Measurements from ENCODE around the gene HMG20B. TPM values are rescaled to one million over a fixed set of nuclear protein-coding genes. Genes with fewer than 3 reads are reported as not detected.

Gene HMG20B
- polyA plus RNA-seq, 1 donor from 2014 or later: 22.6 TPM

GRCh38 chr19:3620145-3620816 lies 47.5 kb downstream of the HMG20B start:
- Histone ChIP-seq H3K9me3 (ENCODE audit: low read length) (no peaks in the 10 kb centered on the region), H3K27ac (ENCODE audit: low read length) (no peak overlapping the region), H3K79me2 (replicated peaks; ENCODE audit: insufficient read depth, low read length) (peaks cover 5% of the 10 kb centered on the region), H3K4me2 (ENCODE audit: low read length) (no peak overlapping the region), H3K9me2 (ENCODE audit: insufficient read depth, low read length) (no peaks in the 10 kb centered on the region), H3K36me3 (ENCODE audit: insufficient read depth, low read length) (no peaks in the 10 kb centered on the region), H3K4me3 (ENCODE audit: low read length) (no peak overlapping the region), H3K9ac (ENCODE audit: low read length) (no peak overlapping the region), H3K27me3 (ENCODE audit: insufficient read depth, low read depth, low read length) (no peaks in the 10 kb centered on the region), H2AFZ (ENCODE audit: low read depth, low read length) (no peak overlapping the region), H4K20me1 (ENCODE audit: insufficient read depth) (no peaks in the 10 kb centered on the region), H3F3A (ENCODE audit: insufficient read depth, low read length, poor library complexity, severe bottlenecking) (no peaks in the 10 kb centered on the region)
- no peak for TF ChIP-seq MXI1 (conservative IDR thresholded peaks at IDR 0.05; ENCODE audit: poor library complexity, severe bottlenecking)
- TF ChIP-seq TAF1 (IDR thresholded peaks at IDR 0.05; ENCODE audit: low read depth): no peak
- no peak for TF ChIP-seq EZH2 (IDR thresholded peaks at IDR 0.05; ENCODE audit: borderline replicate concordance, insufficient read depth, low read length, poor library complexity, severe bottlenecking)
- no peak for TF ChIP-seq POLR2AphosphoS5 (IDR thresholded peaks at IDR 0.05)
- no peak for TF ChIP-seq CTCF (IDR thresholded peaks at IDR 0.05; ENCODE audit: poor library complexity, severe bottlenecking)
- TF ChIP-seq REST (IDR thresholded peaks at IDR 0.05; ENCODE audit: borderline replicate concordance): no peak
- TF ChIP-seq RAD21 (conservative IDR thresholded peaks at IDR 0.05): no peak
- TF ChIP-seq SMC3 (conservative IDR thresholded peaks at IDR 0.05; ENCODE audit: poor library complexity): no peak

GRCh38 chr19:3620817-3621547 lies 48.2 kb downstream of the HMG20B start:
- Histone ChIP-seq H3K4me3 (ENCODE audit: low read length) (no peak overlapping the region), H3K4me2 (ENCODE audit: low read length) (no peak overlapping the region), H3K9me2 (ENCODE audit: insufficient read depth, low read length) (no peaks in the 10 kb centered on the region), H3K79me2 (replicated peaks; ENCODE audit: insufficient read depth, low read length) (peaks cover 11% of the 10 kb centered on the region), H3K9ac (ENCODE audit: low read length) (no peak overlapping the region), H3K36me3 (ENCODE audit: insufficient read depth, low read length) (no peaks in the 10 kb centered on the region), H3K27ac (ENCODE audit: low read length) (no peak overlapping the region), H3K9me3 (ENCODE audit: low read length) (no peaks in the 10 kb centered on the region), H4K20me1 (ENCODE audit: insufficient read depth) (no peaks in the 10 kb centered on the region), H3F3A (ENCODE audit: insufficient read depth, low read length, poor library complexity, severe bottlenecking) (no peaks in the 10 kb centered on the region), H2AFZ (ENCODE audit: low read depth, low read length) (no peak overlapping the region), H3K27me3 (ENCODE audit: insufficient read depth, low read depth, low read length) (no peaks in the 10 kb centered on the region)
- TF ChIP-seq MXI1 (conservative IDR thresholded peaks at IDR 0.05; ENCODE audit: poor library complexity, severe bottlenecking): no peak
- TF ChIP-seq TAF1 (IDR thresholded peaks at IDR 0.05; ENCODE audit: low read depth): no peak
- no peak for TF ChIP-seq SMC3 (conservative IDR thresholded peaks at IDR 0.05; ENCODE audit: poor library complexity)
- no peak for TF ChIP-seq CTCF (IDR thresholded peaks at IDR 0.05; ENCODE audit: poor library complexity, severe bottlenecking)
- TF ChIP-seq EZH2 (IDR thresholded peaks at IDR 0.05; ENCODE audit: borderline replicate concordance, insufficient read depth, low read length, poor library complexity, severe bottlenecking): no peak
- TF ChIP-seq POLR2AphosphoS5 (IDR thresholded peaks at IDR 0.05): no peak
- no peak for TF ChIP-seq REST (IDR thresholded peaks at IDR 0.05; ENCODE audit: borderline replicate concordance)
- TF ChIP-seq EP300 (conservative IDR thresholded peaks at IDR 0.05; ENCODE audit: poor library complexity, severe bottlenecking): no peak
- TF ChIP-seq RAD21 (conservative IDR thresholded peaks at IDR 0.05): no peak
